ENCODE results near the gene KIT.

Gene KIT

GRCh38 chr4:54661169-54661568, 3.4 kb downstream of the KIT start:
- peak; percentile 59 to 60 for DNase-seq

DNA sequence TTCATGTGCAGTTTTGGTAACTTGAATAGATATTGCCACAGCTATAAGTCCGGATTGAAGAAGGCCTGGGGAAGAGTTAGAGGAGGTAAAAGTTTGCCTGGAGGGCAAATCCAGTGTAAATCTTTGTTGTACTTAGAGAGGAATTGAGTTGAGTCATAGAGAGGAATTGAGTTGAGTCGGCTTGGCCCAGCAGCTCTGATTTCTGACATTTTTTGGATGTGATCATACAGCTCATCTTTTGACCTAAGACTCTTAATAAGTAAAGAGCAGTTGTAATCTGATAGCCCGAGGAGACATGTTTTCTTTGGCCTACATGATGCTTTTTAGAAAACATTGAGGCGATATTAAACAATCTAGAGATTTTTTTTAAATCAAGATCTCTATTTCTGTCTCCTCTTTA, 3.9 kb downstream of the KIT start:
- DNase-seq = peak; percentile 42 to 49

GRCh38 chr4:54662123-54662522, 4.4 kb downstream of the KIT start:
- no peak for DNase-seq

DNA sequence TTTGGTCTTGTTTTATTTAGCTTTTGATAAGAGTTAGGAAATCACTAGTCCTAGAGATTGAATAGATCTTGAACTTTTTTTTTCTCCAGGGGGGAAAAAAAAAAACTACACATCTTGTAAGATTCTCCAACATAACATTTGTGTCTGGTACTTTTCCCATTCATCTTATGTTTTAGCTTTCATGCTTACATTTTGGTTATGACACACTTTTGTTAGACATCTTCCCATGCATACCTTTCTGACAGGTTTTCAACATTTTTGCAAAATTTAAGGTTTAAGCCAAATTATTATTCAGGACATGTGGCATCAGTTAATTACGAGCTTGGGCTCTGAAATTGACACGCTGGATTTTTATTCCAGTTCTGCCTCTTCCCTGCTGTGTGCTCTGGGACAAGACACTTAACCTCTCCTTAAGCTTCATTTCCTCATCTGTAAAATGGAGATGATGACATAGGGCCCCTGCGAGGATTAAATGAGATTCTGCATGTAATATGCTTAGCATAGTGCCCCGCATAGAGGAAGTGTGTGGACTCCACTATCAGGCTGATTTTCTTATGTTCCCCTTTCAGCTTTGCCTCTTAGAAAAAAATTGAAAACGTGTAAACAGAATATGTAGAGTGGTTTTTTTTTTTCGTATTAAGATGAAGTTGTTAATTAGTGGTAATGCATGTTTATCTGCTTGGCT, 5.3 kb downstream of the KIT start:
- DNase-seq = peak; percentile 98 to 99

GRCh38 chr4:54664400-54664799, 6.6 kb downstream of the KIT start:
- no peak for DNase-seq

GRCh38 chr4:54668014-54668611, 10.4 kb downstream of the KIT start:
- peak; percentile 88 for DNase-seq

- no peak for DNase-seq
Observed at GRCh38 chr4:54669831-54670230, 12.1 kb downstream of the KIT start.

GRCh38 chr4:54675721-54676461, 18.1 kb downstream of the KIT start:
- no peak for DNase-seq

- no peak for DNase-seq
Observed at GRCh38 chr4:54676658-54677057, 18.9 kb downstream of the KIT start.

- peak; percentile 43 to 44 for DNase-seq
Observed at GRCh38 chr4:54677416-54677815, 19.7 kb downstream of the KIT start.

GRCh38 chr4:54677853-54678650, 20.3 kb downstream of the KIT start:
- no peak for DNase-seq

- DNase-seq = no peak
Observed at GRCh38 chr4:54678826-54679225, 21.1 kb downstream of the KIT start.

GRCh38 chr4:54679813-54680212, 22.1 kb downstream of the KIT start:
- DNase-seq = no peak

DNA sequence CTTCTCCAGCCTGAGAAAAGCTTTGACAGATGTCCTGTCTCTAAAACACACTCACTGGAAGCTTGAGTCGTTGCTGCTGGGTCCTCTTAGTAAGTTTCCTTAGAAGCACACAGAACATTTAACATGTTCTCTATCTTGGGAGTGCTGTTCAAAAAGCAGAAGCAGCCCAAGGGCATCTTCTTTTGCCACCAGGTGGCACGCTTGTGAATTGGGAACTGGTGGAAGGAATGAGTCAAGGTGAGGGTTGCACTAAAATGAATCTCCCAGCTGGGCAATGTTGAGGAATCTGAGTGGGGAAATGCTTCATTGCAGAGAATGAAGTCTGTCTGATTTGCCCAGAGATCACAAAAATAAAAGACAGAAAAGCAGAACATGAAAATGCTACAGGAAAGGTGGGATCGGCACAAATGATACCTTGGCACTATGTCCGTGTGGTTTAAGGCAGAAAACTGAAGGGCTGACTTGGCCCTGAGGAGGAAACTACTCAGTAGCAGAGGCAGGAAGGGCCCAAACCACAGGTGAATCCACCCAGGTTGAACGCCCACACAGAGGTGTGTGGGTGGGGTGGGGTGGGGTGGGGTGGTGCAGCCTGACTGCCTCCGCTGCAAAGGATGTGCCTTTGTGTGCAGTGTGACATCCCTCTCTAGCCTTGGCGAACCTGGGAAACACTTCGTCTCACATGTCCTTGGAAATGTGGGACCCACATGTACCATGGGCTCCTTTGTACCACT, 26.0 kb downstream of the KIT start:
- peak; percentile 96 to 98 for DNase-seq

DNA sequence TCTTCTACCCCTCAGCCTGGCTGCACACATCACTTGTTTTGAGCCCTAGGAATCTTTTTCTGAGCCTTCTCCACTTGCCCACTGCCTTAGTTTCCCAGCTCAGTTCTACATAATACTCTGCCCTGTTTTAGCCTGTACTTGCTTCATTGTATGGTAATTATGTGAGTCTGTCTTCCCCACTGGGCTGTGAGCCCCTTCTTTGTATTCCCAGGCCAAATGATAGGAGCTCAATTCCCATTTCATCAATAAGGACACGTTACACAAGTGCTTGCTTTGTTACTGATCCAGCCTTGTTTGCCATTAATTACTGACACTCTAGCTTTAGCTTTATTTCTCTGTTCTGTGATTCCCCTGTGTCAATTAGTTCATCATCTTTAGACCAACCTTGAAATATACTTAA, 28.1 kb downstream of the KIT start:
- no peak for DNase-seq

DNA sequence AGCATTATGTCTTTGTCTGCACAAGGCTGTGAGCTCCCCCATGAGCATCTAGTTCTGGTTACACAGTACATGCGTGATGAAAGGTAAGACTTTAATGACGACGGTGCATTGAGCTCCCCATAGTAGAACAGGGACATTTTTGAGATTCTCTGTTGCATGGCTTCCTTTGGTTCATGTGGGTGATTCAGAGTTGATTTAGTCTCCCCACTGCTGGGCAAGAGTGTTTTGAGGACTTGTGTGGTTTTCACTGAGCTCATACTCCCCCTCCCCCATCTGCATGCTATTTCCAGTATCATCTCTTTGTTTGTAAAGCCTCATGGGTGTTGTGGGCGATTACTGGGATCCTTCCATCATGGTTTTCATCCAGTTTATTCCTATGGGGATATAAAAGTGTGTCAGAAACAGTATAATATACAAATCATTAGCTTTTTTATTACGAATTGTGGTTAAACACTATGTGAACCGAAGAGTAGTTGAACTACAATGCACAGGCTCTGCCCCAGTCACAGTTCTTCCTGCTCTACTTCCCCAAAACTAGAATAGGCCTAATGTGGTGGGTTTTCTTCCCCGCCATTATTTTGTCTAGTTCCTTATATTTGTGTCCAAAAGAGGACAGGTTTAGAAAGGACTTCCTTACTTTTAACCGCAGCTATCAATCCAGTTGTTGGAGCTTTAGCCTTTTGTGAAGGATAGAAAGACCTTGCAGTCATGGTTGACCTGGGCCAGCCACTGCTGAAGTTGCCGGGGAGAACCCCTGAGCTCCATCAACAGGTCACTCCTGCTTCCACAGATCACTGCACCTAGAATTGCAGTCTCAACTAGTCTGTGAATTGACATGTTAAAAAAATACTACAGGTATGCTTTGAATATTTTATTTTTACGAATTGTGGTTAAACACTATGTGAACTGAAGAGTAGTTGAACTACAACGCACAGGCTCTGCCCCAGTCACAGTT, 30.4 kb downstream of the KIT start:
- DNase-seq = peak; percentile 100

DNA sequence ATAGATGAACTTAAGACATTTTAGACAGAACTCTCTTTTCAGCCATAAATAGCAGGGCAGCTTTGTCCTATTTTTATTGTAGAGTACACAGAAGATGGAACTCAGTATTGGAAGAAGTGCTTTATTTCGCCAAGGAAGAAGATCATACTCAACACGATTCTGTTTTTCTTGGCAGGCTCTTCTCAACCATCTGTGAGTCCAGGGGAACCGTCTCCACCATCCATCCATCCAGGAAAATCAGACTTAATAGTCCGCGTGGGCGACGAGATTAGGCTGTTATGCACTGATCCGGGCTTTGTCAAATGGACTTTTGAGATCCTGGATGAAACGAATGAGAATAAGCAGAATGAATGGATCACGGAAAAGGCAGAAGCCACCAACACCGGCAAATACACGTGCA, 37.6 kb downstream of the KIT start:
- no peak for DNase-seq

DNA sequence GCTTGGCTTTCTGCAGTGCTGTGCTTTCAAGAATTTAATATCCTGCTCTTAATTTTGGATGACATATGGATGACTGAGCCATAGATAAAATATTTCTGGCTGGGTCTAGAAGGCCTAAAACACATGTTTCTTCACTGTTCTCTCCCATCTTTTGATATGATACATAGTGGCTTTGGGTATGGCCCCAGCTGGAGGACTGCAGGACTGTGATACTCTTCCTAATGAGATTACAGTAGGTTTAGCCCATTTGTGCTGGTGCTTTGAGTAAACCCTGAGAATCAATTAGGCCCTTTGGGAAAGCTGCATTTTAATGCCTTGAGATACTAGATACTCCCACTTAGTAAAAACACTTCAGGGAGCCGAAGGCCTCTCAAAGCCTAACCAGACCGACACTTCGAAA, 38.0 kb downstream of the KIT start:
- no peak for DNase-seq

- DNase-seq = no peak
Observed at GRCh38 chr4:54696649-54697048, 38.9 kb downstream of the KIT start.

GRCh38 chr4:54700986-54701385, 43.2 kb downstream of the KIT start:
- no peak for DNase-seq

GRCh38 chr4:54703182-54703581, 45.4 kb downstream of the KIT start:
- no peak for DNase-seq
